Colonic mucosa (tissue), 4 donors: Measurements from ENCODE around the gene IRF6. TPM values are rescaled to one million over a fixed set of nuclear protein-coding genes. Genes with fewer than 3 reads are reported as not detected.
A peak's percentile ranks its signal among the peaks of the same experiment; 100 is the strongest.

Experiments
- DNase-seq: peaks from one replicate; pipeline ENCODE4 v3.0.0-alpha.2; 2020
- H3K27ac ChIP-seq: fragments of 200-600 bp; one replicate; pipeline ENCODE4 v1.8.0; 2021
- H3K27me3 ChIP-seq: fragments of 200-600 bp; one replicate; pipeline ENCODE4 v1.8.0; 2021
- H3K36me3 ChIP-seq: fragments of 200-600 bp; one replicate; pipeline ENCODE4 v1.8.0; 2021
- H3K4me1 ChIP-seq: fragments of 200-600 bp; one replicate; pipeline ENCODE4 v1.8.0; 2021; ENCODE audit warnings: mild to moderate bottlenecking
- H3K4me3 ChIP-seq: fragments of 200-600 bp; one replicate; pipeline ENCODE4 v1.8.0; 2021
- H3K9ac ChIP-seq, 2 donors: one replicate each; pipeline ENCODE4 v1.7.0; 2013; ENCODE audit warnings: control low read depth in 2 of 2, low read depth in 2 of 2, low read length in 2 of 2
- H3K9me3 ChIP-seq: fragments of 200-600 bp; one replicate; pipeline ENCODE4 v1.8.0; 2021
- CTCF ChIP-seq: fragments of 200-600 bp; IDR thresholded peaks from one replicate; pipeline ENCODE4 v1.8.0; 2022; ENCODE audit warnings: antibody characterized with exemption, mild to moderate bottlenecking
- intact Hi-C: fragments of 100-400 bp; cut with DNase I; formaldehyde crosslinking; loops from one replicate; pipeline ENCODE4 v1.14.1; 2022
- total RNA-seq, 2 donors: library from RNA; stranded (reverse); fragmentation: NEBNext Ultra II Directional in 1 of 2; extraction: Animal tissue kit (Norgen Biotek cat#: 25700) in 1 of 2; gene quantifications; one replicate each; pipeline ENCODE4 v1.2.1, GENCODE V29; 2021
- donor health status: healthy.
- donor health status: DM: no; HTN: no; CAD: no.
- donor health status: DM: no; HTN: no; CAD: no.

The IRF6 gene
- total RNA-seq, 2 donors from 2014 or later = 87.5 to 133 TPM

GRCh38 chr1:209850342-209850979 is 44.5 kb upstream of the IRF6 start:
- H3K27me3 ChIP-seq = no peaks in the 10 kb centered on the region
- intact Hi-C loops = no loop called here
- no peak for DNase-seq
- H3K36me3 ChIP-seq = peaks cover 7% of the 10 kb centered on the region
- H3K27ac ChIP-seq = no peak overlapping the region
- TF ChIP-seq CTCF = peak; percentile 32
- H3K9ac ChIP-seq = no peak overlapping the region
- H3K4me3 ChIP-seq = no peak overlapping the region
- no peaks in the 10 kb centered on the region for H3K9me3 ChIP-seq
- no peaks in the 10 kb centered on the region for H3K4me1 ChIP-seq

GRCh38 chr1:209849388-209849787 is 43.4 kb upstream of the IRF6 start:
- intact Hi-C loops = no loop called here
- H3K4me3 ChIP-seq = no peak overlapping the region
- no peak overlapping the region for H3K27ac ChIP-seq
- no peaks in the 10 kb centered on the region for H3K4me1 ChIP-seq
- peaks cover 7% of the 10 kb centered on the region for H3K36me3 ChIP-seq
- no peaks in the 10 kb centered on the region for H3K27me3 ChIP-seq
- DNase-seq = no peak
- no peak overlapping the region for H3K9ac ChIP-seq
- TF ChIP-seq CTCF = no peak
- H3K9me3 ChIP-seq = no peaks in the 10 kb centered on the region

- Histone ChIP-seq H3K9me3 (no peaks in the 10 kb centered on the region), H3K36me3 (peaks cover 16% of the 10 kb centered on the region), H3K27me3 (no peaks in the 10 kb centered on the region), H3K4me3 (no peak overlapping the region), H3K9ac (no peak overlapping the region), H3K27ac (no peak overlapping the region), H3K4me1 (no peaks in the 10 kb centered on the region)
- TF ChIP-seq CTCF = no peak
- intact Hi-C loops = no loop called here
- DNase-seq = no peak
Measured at GRCh38 chr1:209845408-209845725, 39.4 kb upstream of the IRF6 start.

GRCh38 chr1:209844695-209845407 is 38.9 kb upstream of the IRF6 start:
- H3K36me3 ChIP-seq = peaks cover 16% of the 10 kb centered on the region
- no peak overlapping the region for H3K4me3 ChIP-seq
- intact Hi-C loops = no loop called here
- no peak for TF ChIP-seq CTCF
- H3K9ac ChIP-seq = no peak overlapping the region
- no peak for DNase-seq
- no peaks in the 10 kb centered on the region for H3K27me3 ChIP-seq
- H3K27ac ChIP-seq = no peak overlapping the region
- no peaks in the 10 kb centered on the region for H3K9me3 ChIP-seq
- H3K4me1 ChIP-seq = no peaks in the 10 kb centered on the region

GRCh38 chr1:209840611-209841010 is 34.7 kb upstream of the IRF6 start:
- H3K27ac ChIP-seq = no peak overlapping the region
- H3K36me3 ChIP-seq = peaks cover 9% of the 10 kb centered on the region
- H3K9ac ChIP-seq = no peak overlapping the region
- no peaks in the 10 kb centered on the region for H3K9me3 ChIP-seq
- no peak overlapping the region for H3K4me3 ChIP-seq
- H3K27me3 ChIP-seq = no peaks in the 10 kb centered on the region
- intact Hi-C loops = no loop called here
- no peak for TF ChIP-seq CTCF
- no peaks in the 10 kb centered on the region for H3K4me1 ChIP-seq
- no peak for DNase-seq
